Lung (tissue), 12 donors: ENCODE measurements around the gene FARP1. TPM values are rescaled to one million over a fixed set of nuclear protein-coding genes. Genes with fewer than 3 reads are reported as not detected.

ENCODE experiments used
- ATAC-seq: fragments of 200-7000 bp; cut with Tn5 transposase; one replicate; pipeline ENCODE4 v1.9.1; 2020; ENCODE audit warnings: moderate number of reproducible peaks; ENCODE audit not compliant: insufficient read depth, low FRiP score
- DNase-seq, 3 donors: peaks; one replicate each; pipeline ENCODE4 v3.0.0-alpha.2; 2013 to 2017
- H3K27ac ChIP-seq, 2 donors: one replicate each; pipeline ENCODE4 v1.5.1; 2013; ENCODE audit warnings: mild to moderate bottlenecking in 2 of 2, moderate library complexity in 2 of 2, control low read depth in 1 of 2, inconsistent platforms in 1 of 2, low read depth in 1 of 2, low read length in 1 of 2
- H3K27me3 ChIP-seq, 3 donors: one replicate each; pipeline ENCODE4 v1.5.1; 2013; ENCODE audit warnings: low read length in 2 of 3; ENCODE audit not compliant: control insufficient read depth in 3 of 3, insufficient read depth in 3 of 3
- H3K36me3 ChIP-seq, 4 donors: one replicate each; pipeline ENCODE4 v1.5.1; 2013; ENCODE audit warnings: low read length in 4 of 4, mild to moderate bottlenecking in 1 of 4, moderate library complexity in 1 of 4; ENCODE audit not compliant: control insufficient read depth in 4 of 4, insufficient read depth in 4 of 4
- H3K4me1 ChIP-seq, 5 donors: one replicate each; pipeline ENCODE4 v1.5.1; 2013; ENCODE audit warnings: low read length in 5 of 5, mild to moderate bottlenecking in 2 of 5, moderate library complexity in 1 of 5; ENCODE audit not compliant: control insufficient read depth in 5 of 5, insufficient read depth in 5 of 5
- H3K4me3 ChIP-seq: one replicate; pipeline ENCODE4 v1.5.1; 2013; ENCODE audit warnings: mild to moderate bottlenecking, control low read depth, moderate library complexity
- H3K9ac ChIP-seq, 2 donors: one replicate each; pipeline ENCODE4 v1.5.1; 2013; ENCODE audit warnings: low read length in 2 of 2, control low read depth in 1 of 2; ENCODE audit not compliant: insufficient read depth in 1 of 2
- H3K9me3 ChIP-seq, 4 donors: one replicate each; pipeline ENCODE4 v1.5.1; 2013; ENCODE audit warnings: low read length in 3 of 4, mild to moderate bottlenecking in 1 of 4, moderate library complexity in 1 of 4; ENCODE audit not compliant: control insufficient read depth in 4 of 4, insufficient read depth in 3 of 4
- CTCF ChIP-seq: IDR thresholded peaks from 2 replicates; pipeline ENCODE4 v1.5.1; 2012; ENCODE audit warnings: mild to moderate bottlenecking; ENCODE audit errors: control extremely low read depth, extremely low read depth
- WGBS, 2 donors: extraction: QIAGEN DNeasy Blood & Tissue Kit; methylation state at CpG; one replicate each; pipeline ENCODE4 v1.1.7; 2013; 5-methylcytosine and 5-hydroxymethylcytosine counted together
- polyA plus RNA-seq, 2 donors: library from polyadenylated mRNA; stranded (reverse); fragments of 200-250 nt; gene quantifications; one replicate each; pipeline ENCODE4 v1.2.1, GENCODE V29; 2013
- total RNA-seq, 2 donors: library from RNA; depleted of rRNA in 1 of 2; stranded (reverse); fragments of >200 nt in 1 of 2; gene quantifications; one replicate each; pipeline ENCODE4 v1.2.1, GENCODE V29; 2014 to 2021
- donor health status: control.
- donor health status: control.
- donor health status: Bipolar disorder and iron deficiency.
- donor health status: healthy.
- donor health status: DM: yes; HTN: yes; CAD: no.

Gene FARP1
- total and polyA plus RNA-seq, 4 donors: 20.8 to 102 (median 54.4) TPM

- Histone ChIP-seq H3K27ac (no peak overlapping the region), H3K4me3 (no peak overlapping the region), H3K27me3 (no peaks in the 10 kb centered on the region), H3K36me3 (peaks cover 0 to 5% (median 1%) of the 10 kb centered on the region in 4 donors), H3K4me1 (peaks cover 0 to 5% (median 2%) of the 10 kb centered on the region in 5 donors), H3K9ac (no peak overlapping the region), H3K9me3 (peaks cover 0 to 2% (median 0%) of the 10 kb centered on the region in 4 donors)
- no peak for TF ChIP-seq CTCF
- DNase-seq (no peak), ATAC-seq (no peak)
- 87 to 90% methylated on average over 4 of the region's 4 CpGs for WGBS, 2 donors
Observed at GRCh38 chr13:98335721-98336120, 192.8 kb downstream of the FARP1 start.

- 82 to 94% methylated on average over 5 of the region's 5 CpGs for WGBS, 2 donors
- no peak for ATAC-seq
- Histone ChIP-seq H3K4me3 (no peak overlapping the region), H3K27me3 (no peaks in the 10 kb centered on the region), H3K9ac (no peak overlapping the region), H3K36me3 (peaks cover 0 to 5% (median 0%) of the 10 kb centered on the region in 4 donors), H3K9me3 (peaks cover 0 to 2% (median 0%) of the 10 kb centered on the region in 4 donors), H3K4me1 (peaks cover 0 to 5% (median under 1%) of the 10 kb centered on the region in 5 donors), H3K27ac (no peak overlapping the region)
- no peak for TF ChIP-seq CTCF
- no peak for DNase-seq
Observed at GRCh38 chr13:98338310-98338709, 195.4 kb downstream of the FARP1 start.

DNA sequence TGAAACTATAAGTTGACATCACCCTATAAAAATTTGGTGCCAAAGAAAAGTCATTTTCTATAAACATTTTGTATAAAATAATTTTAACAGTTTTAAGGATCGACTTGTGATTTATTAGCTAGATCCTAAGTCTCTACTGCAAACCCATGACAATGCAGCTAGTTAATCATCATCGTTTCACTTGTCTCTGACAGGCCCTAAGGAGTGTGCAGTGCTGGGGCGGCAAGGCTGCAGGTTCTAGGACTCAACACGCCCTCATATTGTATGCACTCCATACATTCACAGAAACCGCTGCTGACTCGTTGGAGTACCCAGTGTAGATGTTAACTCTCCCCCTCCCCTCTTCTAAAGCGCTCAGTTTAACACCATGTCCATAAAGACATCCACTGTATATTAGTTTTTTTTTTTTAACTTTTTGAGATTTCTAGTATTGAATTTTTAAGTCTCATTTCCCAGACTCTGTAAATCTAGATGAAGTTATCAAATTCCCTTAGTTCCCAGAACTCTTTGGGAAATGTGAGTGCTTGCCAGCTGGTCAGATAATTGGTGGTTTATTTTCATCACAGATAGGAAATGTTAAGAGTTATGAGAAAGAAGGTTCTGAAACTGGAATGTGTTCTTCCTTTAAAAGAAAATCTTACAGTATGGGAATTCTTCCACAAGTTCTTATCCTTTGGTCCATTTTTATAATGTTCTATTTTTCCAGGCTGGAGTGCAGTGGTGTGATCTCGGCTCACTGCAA is 197.0 kb downstream of the FARP1 start:
- Histone ChIP-seq H3K4me3 (no peak overlapping the region), H3K9me3 (peaks cover 0 to 2% (median 0%) of the 10 kb centered on the region in 4 donors), H3K27me3 (no peaks in the 10 kb centered on the region), H3K4me1 (peaks cover 0 to 5% (median 0%) of the 10 kb centered on the region in 5 donors), H3K9ac (no peak overlapping the region), H3K36me3 (peaks cover 0 to 5% (median 1%) of the 10 kb centered on the region in 4 donors), H3K27ac (no peak overlapping the region)
- no peak for TF ChIP-seq CTCF
- DNase-seq (no peak), ATAC-seq (no peak)
- 92 to 93% methylated on average over 8 of the region's 8 CpGs for WGBS, 2 donors

- H3K4me1 ChIP-seq: peaks cover 0 to 6% (median 3%) of the 10 kb centered on the region in 5 donors
- no peak for TF ChIP-seq CTCF
- ATAC-seq: no peak
- peaks cover 0 to 2% (median 0%) of the 10 kb centered on the region in 4 donors for H3K9me3 ChIP-seq
- H3K27ac ChIP-seq: no peak overlapping the region
- H3K9ac ChIP-seq: no peak overlapping the region
- H3K4me3 ChIP-seq: no peak overlapping the region
- peaks cover 0 to 5% (median 1%) of the 10 kb centered on the region in 4 donors for H3K36me3 ChIP-seq
- DNase-seq: no peak
- H3K27me3 ChIP-seq: no peaks in the 10 kb centered on the region
- 95% methylated on average over 4 of the region's 4 CpGs for WGBS, 2 donors
Observed at GRCh38 chr13:98342953-98343352, 200.1 kb downstream of the FARP1 start.
